HG02763 (cell line): Measurements from ENCODE around the gene PFKP.

ENCODE experiments used
- ATAC-seq: cut with Tn5 transposase; IDR thresholded peaks from one replicate; pipeline ENCODE4 v1.9.1; 2021; ENCODE audit warnings: mild to moderate bottlenecking, moderate library complexity; ENCODE audit not compliant: unreplicated experiment

Gene PFKP

GRCh38 chr10:3068968-3069737 lies 1.8 kb downstream of the PFKP start:
- peak; percentile 41 for ATAC-seq

- ATAC-seq: no peak
These were observed 2.5 kb downstream of the PFKP start for GRCh38 chr10:3069876-3070275.

GRCh38 chr10:3071405-3072198 lies 4.3 kb downstream of the PFKP start:
- ATAC-seq: no peak

GRCh38 chr10:3072641-3073360 lies 5.5 kb downstream of the PFKP start:
- no peak for ATAC-seq

- no peak for ATAC-seq
These were observed 6.9 kb downstream of the PFKP start for GRCh38 chr10:3074145-3074665.

- ATAC-seq: no peak
These were observed 7.7 kb downstream of the PFKP start for GRCh38 chr10:3074985-3075600.

GRCh38 chr10:3076138-3076537 lies 8.8 kb downstream of the PFKP start:
- ATAC-seq: no peak

GRCh38 chr10:3077509-3077908 lies 10.2 kb downstream of the PFKP start:
- no peak for ATAC-seq

GRCh38 chr10:3077940-3078630 lies 10.7 kb downstream of the PFKP start:
- no peak for ATAC-seq

- ATAC-seq: no peak
These were observed 14.1 kb downstream of the PFKP start for GRCh38 chr10:3081383-3081981.

GRCh38 chr10:3082290-3082689 lies 14.9 kb downstream of the PFKP start:
- no peak for ATAC-seq

- no peak for ATAC-seq
These were observed 18.6 kb downstream of the PFKP start for GRCh38 chr10:3085785-3086567.

GRCh38 chr10:3090388-3090787 lies 23.0 kb downstream of the PFKP start:
- no peak for ATAC-seq

- no peak for ATAC-seq
These were observed 23.8 kb downstream of the PFKP start for GRCh38 chr10:3090914-3091787.

- no peak for ATAC-seq
These were observed 24.6 kb downstream of the PFKP start for GRCh38 chr10:3091921-3092320.

GRCh38 chr10:3093996-3094395 lies 26.6 kb downstream of the PFKP start:
- no peak for ATAC-seq

GRCh38 chr10:3094609-3095036 lies 27.3 kb downstream of the PFKP start:
- no peak for ATAC-seq
